ENCODE data around the gene SUOX.

DNA sequence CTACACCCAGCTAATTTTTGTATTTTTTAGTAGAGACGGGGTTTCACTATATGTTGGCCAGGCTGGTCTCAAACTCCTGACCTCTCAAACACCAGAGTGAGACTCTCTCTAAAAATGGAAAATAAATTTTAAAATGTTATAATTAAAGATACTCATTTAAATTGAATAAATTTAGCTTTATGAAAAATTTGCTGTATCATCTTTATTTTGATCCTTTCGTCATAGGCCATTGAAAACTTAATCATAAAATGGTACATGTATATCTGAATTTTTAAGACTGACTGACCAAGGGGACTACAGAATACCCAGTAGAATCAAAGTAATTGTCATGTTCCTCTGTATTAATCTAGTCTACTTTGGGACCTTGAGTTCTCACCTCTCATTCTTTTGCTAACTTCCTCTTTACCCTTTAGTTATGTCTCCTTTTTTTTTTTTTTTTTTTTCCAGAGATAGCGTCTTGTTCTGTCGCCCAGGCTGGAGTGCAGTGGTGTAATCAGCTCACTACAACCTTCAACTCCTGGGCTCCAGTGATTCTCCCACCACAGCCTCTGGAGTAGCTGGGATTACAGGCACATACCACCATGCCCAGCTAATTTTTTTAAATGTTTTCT, 13.7 kb upstream of the SUOX start:
- no peak for TF ChIP-seq POLR2A (IDR thresholded peaks at IDR 0.05)
- TF ChIP-seq, protein P1, sequence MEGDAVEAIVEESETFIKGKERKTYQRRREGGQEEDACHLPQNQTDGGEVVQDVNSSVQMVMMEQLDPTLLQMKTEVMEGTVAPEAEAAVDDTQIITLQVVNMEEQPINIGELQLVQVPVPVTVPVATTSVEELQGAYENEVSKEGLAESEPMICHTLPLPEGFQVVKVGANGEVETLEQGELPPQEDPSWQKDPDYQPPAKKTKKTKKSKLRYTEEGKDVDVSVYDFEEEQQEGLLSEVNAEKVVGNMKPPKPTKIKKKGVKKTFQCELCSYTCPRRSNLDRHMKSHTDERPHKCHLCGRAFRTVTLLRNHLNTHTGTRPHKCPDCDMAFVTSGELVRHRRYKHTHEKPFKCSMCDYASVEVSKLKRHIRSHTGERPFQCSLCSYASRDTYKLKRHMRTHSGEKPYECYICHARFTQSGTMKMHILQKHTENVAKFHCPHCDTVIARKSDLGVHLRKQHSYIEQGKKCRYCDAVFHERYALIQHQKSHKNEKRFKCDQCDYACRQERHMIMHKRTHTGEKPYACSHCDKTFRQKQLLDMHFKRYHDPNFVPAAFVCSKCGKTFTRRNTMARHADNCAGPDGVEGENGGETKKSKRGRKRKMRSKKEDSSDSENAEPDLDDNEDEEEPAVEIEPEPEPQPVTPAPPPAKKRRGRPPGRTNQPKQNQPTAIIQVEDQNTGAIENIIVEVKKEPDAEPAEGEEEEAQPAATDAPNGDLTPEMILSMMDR (IDR thresholded peaks at IDR 0.05), result no peak
